ENCODE results near the gene HES7.

The HES7 gene

DNA sequence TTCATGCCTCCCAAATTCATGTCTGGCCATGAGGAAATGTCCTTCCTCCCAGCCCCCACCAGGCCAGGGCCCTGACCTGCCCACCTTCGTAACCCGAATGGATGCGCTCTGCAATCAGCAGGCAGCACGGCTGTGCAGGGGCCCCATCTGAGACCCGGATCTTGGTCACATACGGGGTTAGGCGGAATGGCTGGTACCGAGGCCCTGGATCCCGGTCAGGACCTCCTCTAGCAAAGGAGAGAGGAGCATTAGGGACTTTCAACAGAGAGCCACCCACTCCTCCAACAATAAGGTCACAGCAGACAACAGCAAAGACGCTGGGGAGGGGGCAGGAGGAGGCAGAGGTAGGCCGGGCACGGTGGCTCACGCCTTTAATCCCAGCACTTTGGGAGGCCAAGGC, 24.7 kb upstream of the HES7 start:
- peaks cover 26% of the 10 kb centered on the region for H3K4me1 ChIP-seq (ENCODE audit: insufficient read depth, low read length, severe bottlenecking)
- no peak overlapping the region for H3K27ac ChIP-seq (ENCODE audit: low read depth, low read length, poor library complexity, severe bottlenecking)
- no peaks in the 10 kb centered on the region for H3K9me3 ChIP-seq (ENCODE audit: low read length)
- H2AFZ ChIP-seq (ENCODE audit: low read length): no peak overlapping the region
- peaks cover 40% of the 10 kb centered on the region for H3K36me3 ChIP-seq (ENCODE audit: insufficient read depth, low read length)
- no peaks in the 10 kb centered on the region for H3K9me2 ChIP-seq (ENCODE audit: low read depth, low read length)
- H3K4me3 ChIP-seq (ENCODE audit: low read depth, low read length, poor library complexity, severe bottlenecking): no peak overlapping the region
- no peaks in the 10 kb centered on the region for H4K20me1 ChIP-seq (ENCODE audit: insufficient read depth, low read length)
- TF ChIP-seq, protein P1, sequence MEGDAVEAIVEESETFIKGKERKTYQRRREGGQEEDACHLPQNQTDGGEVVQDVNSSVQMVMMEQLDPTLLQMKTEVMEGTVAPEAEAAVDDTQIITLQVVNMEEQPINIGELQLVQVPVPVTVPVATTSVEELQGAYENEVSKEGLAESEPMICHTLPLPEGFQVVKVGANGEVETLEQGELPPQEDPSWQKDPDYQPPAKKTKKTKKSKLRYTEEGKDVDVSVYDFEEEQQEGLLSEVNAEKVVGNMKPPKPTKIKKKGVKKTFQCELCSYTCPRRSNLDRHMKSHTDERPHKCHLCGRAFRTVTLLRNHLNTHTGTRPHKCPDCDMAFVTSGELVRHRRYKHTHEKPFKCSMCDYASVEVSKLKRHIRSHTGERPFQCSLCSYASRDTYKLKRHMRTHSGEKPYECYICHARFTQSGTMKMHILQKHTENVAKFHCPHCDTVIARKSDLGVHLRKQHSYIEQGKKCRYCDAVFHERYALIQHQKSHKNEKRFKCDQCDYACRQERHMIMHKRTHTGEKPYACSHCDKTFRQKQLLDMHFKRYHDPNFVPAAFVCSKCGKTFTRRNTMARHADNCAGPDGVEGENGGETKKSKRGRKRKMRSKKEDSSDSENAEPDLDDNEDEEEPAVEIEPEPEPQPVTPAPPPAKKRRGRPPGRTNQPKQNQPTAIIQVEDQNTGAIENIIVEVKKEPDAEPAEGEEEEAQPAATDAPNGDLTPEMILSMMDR (IDR thresholded peaks at IDR 0.05; ENCODE audit: low read length): no peak
- TF ChIP-seq EZH2 (IDR thresholded peaks at IDR 0.05; ENCODE audit: borderline replicate concordance, low read length): no peak
- H3K4me2 ChIP-seq (ENCODE audit: low read length): no peak overlapping the region
- H3K27me3 ChIP-seq (ENCODE audit: insufficient read depth, low read length): no peaks in the 10 kb centered on the region
- H3K9ac ChIP-seq (ENCODE audit: low read length): no peak overlapping the region
- no peaks in the 10 kb centered on the region for H3F3A ChIP-seq (ENCODE audit: insufficient read depth, low read length)
- H3K79me2 ChIP-seq (ENCODE audit: insufficient read depth, low read length): no peaks in the 10 kb centered on the region

DNA sequence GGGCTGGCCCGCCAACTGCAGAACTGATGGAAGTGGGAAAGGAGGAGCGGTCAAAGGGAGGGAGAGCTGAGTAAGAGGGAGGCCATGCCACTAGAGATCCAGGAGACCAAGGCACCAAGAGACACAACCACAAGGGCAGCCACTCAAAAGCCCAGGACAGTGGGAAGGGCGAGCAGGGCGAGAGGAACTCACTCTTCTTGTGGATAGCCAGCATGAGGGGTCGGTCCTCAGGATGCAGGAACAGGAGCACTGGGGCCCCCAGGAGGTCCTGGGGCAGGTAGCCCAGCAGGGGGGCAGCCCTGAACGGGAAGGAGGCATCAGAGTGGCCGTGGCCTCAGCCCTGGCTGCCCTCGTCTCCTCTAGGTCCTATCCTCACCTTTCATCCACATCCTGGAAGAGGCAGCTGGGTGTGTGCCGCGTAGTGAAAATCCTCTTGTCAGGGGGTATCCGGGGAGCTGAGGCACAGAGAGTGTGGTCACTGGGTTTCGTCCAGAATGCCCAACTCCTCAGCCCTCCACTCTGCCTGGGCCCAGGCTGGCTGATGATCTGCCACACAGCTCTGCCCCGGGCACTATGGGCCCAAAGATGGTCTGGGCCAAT, 24.0 kb upstream of the HES7 start:
- H3K27ac ChIP-seq (ENCODE audit: low read depth, low read length, poor library complexity, severe bottlenecking): no peak overlapping the region
- no peak overlapping the region for H3K4me3 ChIP-seq (ENCODE audit: low read depth, low read length, poor library complexity, severe bottlenecking)
- peaks cover 40% of the 10 kb centered on the region for H3K36me3 ChIP-seq (ENCODE audit: insufficient read depth, low read length)
- H2AFZ ChIP-seq (ENCODE audit: low read length): no peak overlapping the region
- H3K27me3 ChIP-seq (ENCODE audit: insufficient read depth, low read length): no peaks in the 10 kb centered on the region
- TF ChIP-seq, protein P1 (IDR thresholded peaks at IDR 0.05; ENCODE audit: low read length): no peak
- no peak for TF ChIP-seq EZH2 (IDR thresholded peaks at IDR 0.05; ENCODE audit: borderline replicate concordance, low read length)
- no peaks in the 10 kb centered on the region for H3K79me2 ChIP-seq (ENCODE audit: insufficient read depth, low read length)
- H3K9me3 ChIP-seq (ENCODE audit: low read length): no peaks in the 10 kb centered on the region
- no peaks in the 10 kb centered on the region for H4K20me1 ChIP-seq (ENCODE audit: insufficient read depth, low read length)
- peaks cover 20% of the 10 kb centered on the region for H3K4me1 ChIP-seq (ENCODE audit: insufficient read depth, low read length, severe bottlenecking)
- H3F3A ChIP-seq (ENCODE audit: insufficient read depth, low read length): no peaks in the 10 kb centered on the region
- H3K4me2 ChIP-seq (ENCODE audit: low read length): no peak overlapping the region
- no peak overlapping the region for H3K9ac ChIP-seq (ENCODE audit: low read length)
- no peaks in the 10 kb centered on the region for H3K9me2 ChIP-seq (ENCODE audit: low read depth, low read length)

DNA sequence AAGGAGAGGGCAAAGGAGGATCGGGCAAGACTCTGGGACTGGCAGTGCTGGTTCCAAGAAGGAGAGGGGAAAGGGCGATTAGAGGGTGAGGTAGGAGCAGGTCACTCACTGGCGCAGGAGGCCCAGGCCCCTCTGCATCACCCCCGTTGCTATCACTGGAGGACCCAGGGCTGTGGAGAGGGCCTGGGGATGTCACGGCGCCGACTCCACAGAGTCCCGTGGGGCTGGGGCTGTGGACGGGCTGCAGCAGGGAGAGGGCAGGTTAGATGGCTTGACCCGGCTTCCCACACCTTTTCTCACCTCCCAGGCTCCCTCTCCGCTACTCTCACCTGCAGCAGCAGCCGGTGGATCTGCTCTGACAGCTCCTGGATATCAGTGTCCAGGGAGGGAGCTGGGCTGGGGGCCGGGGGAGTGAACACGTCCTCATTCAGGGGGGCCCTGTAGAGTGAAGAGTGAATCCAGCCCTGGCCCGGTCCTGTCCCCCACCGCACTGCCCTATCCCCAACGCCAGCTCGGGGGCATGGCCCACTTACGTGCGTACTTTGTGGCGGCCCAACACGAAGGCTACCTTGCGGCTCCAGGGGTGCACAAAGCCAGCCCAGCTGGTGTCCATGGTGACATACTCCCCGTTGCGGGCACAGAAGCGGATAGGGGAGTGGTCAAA, 23.4 kb upstream of the HES7 start:
- Histone ChIP-seq H3K9me3 (ENCODE audit: low read length) (no peaks in the 10 kb centered on the region), H4K20me1 (ENCODE audit: insufficient read depth, low read length) (no peaks in the 10 kb centered on the region), H3K36me3 (ENCODE audit: insufficient read depth, low read length) (peaks cover 40% of the 10 kb centered on the region)

More for the DNA sequence above, 23.4 kb upstream of the HES7 start:
- Histone ChIP-seq H3K4me3 (ENCODE audit: low read depth, low read length, poor library complexity, severe bottlenecking) (no peak overlapping the region), H3K4me1 (ENCODE audit: insufficient read depth, low read length, severe bottlenecking) (peaks cover 13% of the 10 kb centered on the region), H2AFZ (ENCODE audit: low read length) (no peak overlapping the region), H3K9ac (ENCODE audit: low read length) (no peak overlapping the region), H3K79me2 (ENCODE audit: insufficient read depth, low read length) (no peaks in the 10 kb centered on the region), H3K27ac (ENCODE audit: low read depth, low read length, poor library complexity, severe bottlenecking) (no peak overlapping the region), H3K9me2 (ENCODE audit: low read depth, low read length) (no peaks in the 10 kb centered on the region), H3K4me2 (ENCODE audit: low read length) (no peak overlapping the region), H3K27me3 (ENCODE audit: insufficient read depth, low read length) (no peaks in the 10 kb centered on the region), H3F3A (ENCODE audit: insufficient read depth, low read length) (no peaks in the 10 kb centered on the region)
- no peak for TF ChIP-seq EZH2 (IDR thresholded peaks at IDR 0.05; ENCODE audit: borderline replicate concordance, low read length)
- TF ChIP-seq, protein P1 (IDR thresholded peaks at IDR 0.05; ENCODE audit: low read length): no peak

All from OCI-LY1 (cell line).